PC-3 (cell line): ENCODE results near the gene SLC8A1.

ENCODE experiments used
- CTCF ChIP-seq: fragments of 300-600 bp; sonication (generic); conservative IDR thresholded peaks from 2 replicates; pipeline ENCODE4 v1.5.1; 2017; ENCODE audit warnings: antibody characterized with exemption, low read depth, mild to moderate bottlenecking, low read length
- EZH2 ChIP-seq: fragments of 300-600 bp; sonication (generic); IDR thresholded peaks from one replicate; pipeline ENCODE4 v1.6.1; 2017; ENCODE audit warnings: antibody characterized with exemption, mild to moderate bottlenecking, low read length; ENCODE audit not compliant: unreplicated experiment
- EZH2phosphoT487 ChIP-seq: fragments of 300-600 bp; sonication (generic); IDR thresholded peaks from 2 replicates; pipeline ENCODE4 v1.6.1; 2018; ENCODE audit warnings: mild to moderate bottlenecking, antibody characterized with exemption, low read length, borderline replicate concordance

DNA sequence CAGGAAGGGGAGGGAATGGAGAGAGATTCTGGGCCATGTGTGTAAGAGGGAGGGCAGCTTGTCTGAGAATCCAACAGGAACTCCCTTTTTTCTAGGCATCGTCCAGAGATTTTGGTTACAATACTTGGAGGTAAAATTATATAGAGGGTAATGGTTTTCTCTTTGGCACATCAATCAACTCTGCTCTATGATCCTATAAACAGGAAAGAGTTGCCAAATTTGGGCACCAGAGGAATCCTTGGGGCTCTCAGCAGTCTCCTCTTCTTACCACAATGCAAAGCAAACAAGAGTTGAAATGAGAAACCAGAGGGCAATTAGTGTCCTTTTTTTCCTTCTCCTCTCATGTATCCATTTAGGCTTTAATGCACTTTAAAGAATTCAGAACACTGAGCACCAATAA is 243.4 kb downstream of the SLC8A1 start:
- TF ChIP-seq CTCF (no peak), EZH2 (no peak), EZH2phosphoT487 (no peak)
